ENCODE measurements around the gene MRPS18C. TPM values are rescaled to one million over a fixed set of nuclear protein-coding genes. Genes with fewer than 3 reads are reported as not detected.
A peak's percentile ranks its signal among the peaks of the same experiment; 100 is the strongest.
"Not testable (repeated sequence)": the region's sequence is repeated elsewhere in the genome, so short reads cannot be mapped to it uniquely, and the experiment has no call there.

MRPS18C gene
- total RNA-seq, 1 experiment from 2014 or later: 43.8 TPM

DNA sequence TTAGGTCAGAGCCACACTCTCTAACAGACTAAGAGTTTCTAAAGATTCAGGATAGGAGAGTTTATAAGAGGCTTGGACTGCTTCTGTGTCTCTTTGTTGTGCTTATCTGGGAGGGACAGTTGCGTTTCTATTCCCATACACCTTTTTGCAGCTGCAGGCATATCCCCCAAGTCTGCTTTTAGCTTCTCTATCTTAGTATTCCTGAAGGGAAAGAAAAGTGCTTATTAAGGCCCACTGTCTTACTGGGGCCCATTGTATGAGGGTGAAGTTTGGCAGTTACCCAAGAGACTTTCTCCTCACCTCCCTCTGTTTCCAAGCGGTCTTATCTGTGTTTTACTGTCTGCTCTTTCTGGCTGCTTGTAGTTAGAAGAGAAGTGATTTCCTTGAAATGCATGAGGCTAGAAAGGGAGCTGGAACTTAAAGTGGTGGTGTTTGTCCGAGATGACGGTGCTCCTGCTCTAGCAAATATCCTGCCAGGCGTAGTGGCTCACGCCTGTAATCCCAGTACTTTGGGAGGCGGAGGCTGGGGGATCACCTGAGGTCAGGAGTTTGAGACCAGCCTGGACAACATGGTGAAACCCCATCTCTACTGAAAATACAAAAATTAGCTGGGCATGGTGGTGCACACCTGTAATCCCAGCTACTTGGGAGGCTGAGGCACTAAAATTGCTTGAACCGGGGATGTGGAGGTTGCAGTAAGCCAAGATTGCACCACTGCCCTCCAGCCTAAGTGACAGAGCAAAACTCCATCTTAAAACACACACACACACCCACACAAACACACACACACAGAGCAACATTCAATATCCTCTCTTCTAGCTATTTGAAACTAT lies 40.4 kb downstream of the MRPS18C start:
- not testable (repeated sequence) for DNase-seq (ENCODE audit: low read depth)

DNA sequence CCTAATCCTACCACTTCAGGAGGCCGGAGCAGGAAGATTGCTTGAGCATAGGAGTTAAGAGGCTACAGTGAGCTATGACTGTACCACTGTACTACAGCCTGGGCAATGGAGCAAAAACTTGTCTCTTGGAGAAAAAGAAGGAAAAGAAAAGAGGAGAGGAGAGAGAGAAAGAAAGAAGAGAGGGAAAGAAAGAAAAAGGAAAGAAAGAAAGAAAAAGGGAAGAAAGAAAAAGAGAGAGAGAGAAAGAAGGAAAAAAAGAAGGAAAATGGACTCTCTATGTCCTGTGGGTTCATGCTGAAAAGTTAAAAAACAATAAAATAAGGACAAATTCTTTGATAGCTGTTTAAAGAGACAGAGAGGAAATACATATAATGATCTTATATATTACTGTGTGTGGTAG lies 42.3 kb downstream of the MRPS18C start:
- DNase-seq (ENCODE audit: low read depth): no peak

DNA sequence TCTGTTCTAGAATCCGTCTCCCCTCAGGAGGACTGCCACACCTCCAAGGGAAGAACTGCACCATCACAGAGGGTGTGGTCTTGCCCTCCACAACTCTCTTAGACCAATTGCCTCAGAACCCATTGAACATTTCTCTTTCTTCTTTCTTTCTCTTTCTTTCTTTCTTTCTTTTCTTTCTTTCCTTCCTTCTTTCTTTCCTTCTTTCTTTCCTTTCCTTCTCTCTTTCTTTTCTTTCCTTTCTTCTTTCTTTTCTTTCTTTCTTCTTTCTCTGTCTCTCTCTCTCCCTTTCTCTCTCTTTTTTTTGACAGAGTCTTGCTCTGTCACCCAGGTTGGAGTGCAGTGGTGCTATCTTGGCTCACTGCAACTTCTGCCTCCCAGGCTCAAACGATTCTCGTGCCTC lies 45.8 kb downstream of the MRPS18C start:
- not testable (repeated sequence) for DNase-seq (ENCODE audit: low read depth)

DNA sequence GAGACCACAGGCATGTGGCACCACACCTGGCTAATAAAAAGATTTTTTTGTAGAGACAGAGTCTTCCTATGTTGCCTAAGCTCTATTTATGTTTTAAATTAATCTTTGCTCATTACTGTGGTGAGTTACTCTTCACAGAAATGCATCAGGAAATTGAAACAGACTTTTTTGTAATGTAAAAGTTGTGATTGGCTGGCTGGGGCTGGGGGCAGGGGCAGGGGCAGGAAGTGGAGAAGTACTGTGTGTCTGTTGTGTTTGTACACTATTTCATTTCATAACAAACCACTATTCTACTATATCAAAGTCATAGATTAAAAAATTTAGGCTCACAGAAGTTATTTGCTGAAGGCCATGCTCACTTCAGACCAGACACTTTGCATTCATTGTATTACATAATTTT lies 48.1 kb downstream of the MRPS18C start:
- DNase-seq (ENCODE audit: low read depth): no peak

DNA sequence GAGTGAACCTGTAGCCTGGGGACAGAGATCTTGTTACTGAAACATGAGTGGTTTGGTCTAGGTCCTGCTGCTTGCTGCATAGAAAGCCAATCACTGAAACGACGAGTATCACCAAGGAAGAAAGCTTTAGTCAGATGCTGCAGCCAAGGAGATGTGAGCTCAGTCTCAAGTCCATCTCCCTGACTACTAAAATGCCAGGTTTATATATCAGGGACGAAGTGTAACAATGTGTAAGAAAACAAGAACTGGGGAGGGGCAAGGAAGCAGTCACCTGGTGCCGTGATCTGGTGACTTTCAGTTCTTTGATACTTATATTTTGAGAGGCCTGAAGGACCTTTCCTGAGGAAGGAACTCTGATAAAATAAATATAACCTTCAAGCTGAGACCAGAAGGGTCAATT lies 48.6 kb downstream of the MRPS18C start:
- no peak for DNase-seq (ENCODE audit: low read depth)

DNA sequence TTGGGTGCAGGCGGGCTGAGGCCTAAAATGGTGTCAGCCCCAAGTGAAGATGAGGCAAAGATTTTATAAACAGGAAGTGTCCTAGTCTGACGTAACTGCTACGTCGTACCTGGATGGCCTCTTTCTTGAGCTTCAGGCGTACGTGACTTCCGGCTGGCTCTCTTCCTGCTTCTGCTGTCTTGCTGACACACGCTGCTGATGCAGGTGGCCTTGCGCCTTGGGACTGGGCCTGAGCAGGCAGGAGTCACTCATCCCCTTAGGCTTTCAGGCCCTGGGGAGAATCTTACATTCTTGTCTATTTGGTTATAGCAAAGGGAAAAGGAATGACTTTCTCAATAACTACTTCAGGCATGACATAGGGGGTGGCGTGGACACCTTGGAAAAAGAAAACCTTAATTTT lies 49.1 kb downstream of the MRPS18C start:
- DNase-seq (ENCODE audit: low read depth): no peak

DNA sequence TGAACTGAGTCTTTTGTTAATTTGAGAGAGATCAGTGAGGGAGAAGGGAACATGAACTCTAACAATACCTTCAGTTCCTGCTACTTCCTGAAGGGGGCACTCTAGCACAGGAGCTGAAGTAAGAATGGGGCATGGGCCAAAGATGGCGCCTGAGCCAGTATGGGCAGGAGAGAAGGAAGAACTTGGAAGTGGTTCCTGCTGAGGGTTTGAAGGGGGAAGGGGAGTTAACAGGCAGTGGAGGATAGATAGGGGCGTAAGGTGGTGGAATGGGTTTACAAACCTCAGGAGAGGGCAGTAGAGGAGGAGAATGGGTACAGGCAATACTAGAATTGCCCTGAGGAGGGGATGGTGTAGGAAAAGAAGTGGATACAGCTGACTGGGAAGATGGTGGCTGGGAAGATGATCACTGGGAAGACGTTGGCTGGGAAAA lies 53.3 kb downstream of the MRPS18C start:
- peak; percentile 46 for DNase-seq (ENCODE audit: low read depth)

DNA sequence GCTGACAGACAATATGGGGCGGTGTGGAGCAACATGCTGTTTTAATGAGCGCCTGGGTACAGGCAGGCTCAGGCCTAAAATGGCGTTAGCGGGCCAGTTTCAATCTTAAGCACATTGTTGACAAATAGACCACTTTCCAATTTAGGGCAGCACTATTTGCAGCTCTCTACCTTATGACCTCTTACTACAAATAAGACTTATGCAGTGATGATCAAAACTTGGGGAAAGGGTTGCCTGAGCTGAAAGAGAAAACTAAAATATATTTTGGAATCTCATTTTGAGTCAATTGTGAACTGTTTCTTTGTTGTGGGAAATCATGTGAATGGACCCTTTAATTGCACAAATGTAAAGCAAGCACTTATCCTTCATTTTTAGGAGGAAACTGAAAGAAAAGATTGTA lies 54.6 kb downstream of the MRPS18C start:
- DNase-seq (ENCODE audit: low read depth): no peak

Other genes with a start within 250 kb of the MRPS18C start
- 12.4 and 12.5 TPM in 2 replicates for gene COQ2, start 171.3 kb upstream of the MRPS18C start, total RNA-seq (2014; rRNA removed; shearing (Covaris generic))
- 2.1 and 4.4 TPM in 2 replicates for gene HPSE, start 121.2 kb upstream of the MRPS18C start, total RNA-seq (2014; rRNA removed; shearing (Covaris generic))
- gene HELQ, start 235 bp upstream of the MRPS18C start, total RNA-seq (2014; rRNA removed; shearing (Covaris generic)): 6.0 and 6.2 TPM in 2 replicates
- 5.4 and 6.5 TPM in 2 replicates for gene ABRAXAS1, start 29.0 kb downstream of the MRPS18C start, total RNA-seq (2014; rRNA removed; shearing (Covaris generic))
- gene GPAT3, start 80.0 kb downstream of the MRPS18C start, total RNA-seq (2014; rRNA removed; shearing (Covaris generic)): 29.7 and 31.3 TPM in 2 replicates

Measured in Daoy (cell line).